Body of pancreas (tissue), 4 donors: Measurements from ENCODE around the gene ARL6IP4. TPM values are rescaled to one million over a fixed set of nuclear protein-coding genes. Genes with fewer than 3 reads are reported as not detected.

ENCODE experiments used
- ATAC-seq: fragments of 150-250 bp; one replicate; pipeline ENCODE4 v1.9.1; 2016
- DNase-seq, 4 donors: peaks; one replicate each; pipeline ENCODE4 v3.0.0-alpha.2; 2019
- H3K27ac ChIP-seq, 4 donors: fragments of 200-600 bp; sonication (generic); 1 replicate in 3 of 4; 2 replicates in 1 of 4; pipeline versions ENCODE4 v1.5.1 to v1.6.1; 2016 to 2019; ENCODE audit warnings: mild to moderate bottlenecking in 1 of 4, mixed read lengths in 1 of 4, moderate library complexity in 1 of 4
- H3K27me3 ChIP-seq, 2 donors: fragments of 200-600 bp; sonication (generic); one replicate each; pipeline ENCODE4 v1.6.0; 2016; ENCODE audit warnings: mild to moderate bottlenecking in 1 of 2
- H3K36me3 ChIP-seq, 2 donors: fragments of 200-600 bp; sonication (generic); replicated peaks in 1 of 2; 2 replicates each; pipeline ENCODE4 v1.5.1; 2016; ENCODE audit warnings: low read depth in 2 of 2; ENCODE audit not compliant: insufficient read depth in 1 of 2
- H3K4me1 ChIP-seq: fragments of 200-600 bp; sonication (generic); one replicate; pipeline ENCODE4 v1.6.0; 2016
- H3K4me3 ChIP-seq, 2 donors: fragments of 200-600 bp; sonication (generic); 1 replicate in 1 of 2; 2 replicates in 1 of 2; pipeline ENCODE4 v1.5.1; 2016 to 2019
- H3K9me3 ChIP-seq, 3 donors: fragments of 200-600 bp; sonication (generic); 1 replicate in 2 of 3; 2 replicates in 1 of 3; pipeline ENCODE4 v1.5.1; 2016
- CTCF ChIP-seq, 7 experiments: fragments of 450-650 bp in 4 of 7; fragments of 200-600 bp in 3 of 7; sonication (generic) in 3 of 7; IDR thresholded peaks; one replicate each; pipeline ENCODE4 v1.5.1; 2016 to 2019; ENCODE audit warnings: antibody characterized with exemption in 7 of 7
- POLR2A ChIP-seq, 3 donors: fragments of 450-650 bp; IDR thresholded peaks; one replicate each; pipeline ENCODE4 v1.6.1; 2016; ENCODE audit warnings: antibody characterized with exemption in 3 of 3, mild to moderate bottlenecking in 2 of 3
- WGBS, 2 donors: methylation state at CpG; one replicate each; pipeline ENCODE4 v1.1.5; 2017; 5-methylcytosine and 5-hydroxymethylcytosine counted together
- intact Hi-C: fragments of 100-400 bp; cut with DNase I; formaldehyde crosslinking; loops from one replicate; pipeline ENCODE4 v1.15.1; 2023
- total RNA-seq, 2 donors: library from RNA; depleted of rRNA; stranded (reverse); fragments of >200 nt; gene quantifications; one replicate each; pipeline ENCODE4 v1.1.0, GENCODE V29; 2016

The ARL6IP4 gene
- total RNA-seq, 2 donors from 2014 or later: 215 to 237 TPM

GRCh38 chr12:122990561-122990960 is 10.1 kb downstream of the ARL6IP4 start:
- intact Hi-C loops: no loop called here
- 85 to 86% methylated on average over 11 to 12 of the region's 13 CpGs for WGBS, 2 donors

GRCh38 chr12:122990961-122991622 is 10.6 kb downstream of the ARL6IP4 start:
- no peak for ATAC-seq
- Histone ChIP-seq H3K9me3 (no peaks in the 10 kb centered on the region), H3K36me3 (no peaks in the 10 kb centered on the region), H3K27me3 (no peaks in the 10 kb centered on the region), H3K4me1 (no peaks in the 10 kb centered on the region), H3K4me3 (no peak overlapping the region), H3K27ac (no peak overlapping the region)
- DNase-seq: no peak
- TF ChIP-seq POLR2A (IDR thresholded peaks at IDR 0.05): no peak
- no peak for TF ChIP-seq CTCF (IDR thresholded peaks at IDR 0.05)
- intact Hi-C loops: no loop called here
- 90 to 96% methylated on average over 5 to 12 of the region's 13 CpGs for WGBS, 2 donors

More at GRCh38 chr12:122990561-122990960, 10.1 kb downstream of the ARL6IP4 start:
- no peak overlapping the region for H3K27ac ChIP-seq
- H3K9me3 ChIP-seq: no peaks in the 10 kb centered on the region
- no peak for ATAC-seq
- no peak overlapping the region for H3K4me3 ChIP-seq
- H3K4me1 ChIP-seq: no peaks in the 10 kb centered on the region
- no peaks in the 10 kb centered on the region for H3K36me3 ChIP-seq
- no peak for DNase-seq
- no peaks in the 10 kb centered on the region for H3K27me3 ChIP-seq
- TF ChIP-seq CTCF (IDR thresholded peaks at IDR 0.05): no peak
- TF ChIP-seq POLR2A (IDR thresholded peaks at IDR 0.05): no peak

GRCh38 chr12:122991623-122992275 is 11.3 kb downstream of the ARL6IP4 start:
- no peaks in the 10 kb centered on the region for H3K36me3 ChIP-seq
- no peak overlapping the region for H3K27ac ChIP-seq
- TF ChIP-seq CTCF (IDR thresholded peaks at IDR 0.05) (no peak), POLR2A (IDR thresholded peaks at IDR 0.05) (no peak)
- no peaks in the 10 kb centered on the region for H3K27me3 ChIP-seq
- WGBS, 2 donors: 83 to 85% methylated on average over 20 to 27 of the region's 27 CpGs
- no peak overlapping the region for H3K4me3 ChIP-seq
- intact Hi-C loops: no loop called here
- H3K9me3 ChIP-seq: no peaks in the 10 kb centered on the region
- ATAC-seq (no peak), DNase-seq (no peak)
- H3K4me1 ChIP-seq: no peaks in the 10 kb centered on the region

GRCh38 chr12:122992386-122992785 is 11.9 kb downstream of the ARL6IP4 start:
- TF ChIP-seq POLR2A (IDR thresholded peaks at IDR 0.05): no peak
- TF ChIP-seq CTCF (IDR thresholded peaks at IDR 0.05): no peak
- H3K4me1 ChIP-seq: no peaks in the 10 kb centered on the region
- no peaks in the 10 kb centered on the region for H3K9me3 ChIP-seq
- H3K27me3 ChIP-seq: no peaks in the 10 kb centered on the region
- 80 to 84% methylated on average over 13 to 18 of the region's 19 CpGs for WGBS, 2 donors
- H3K27ac ChIP-seq: no peak overlapping the region
- ATAC-seq (no peak), DNase-seq (no peak)
- no peaks in the 10 kb centered on the region for H3K36me3 ChIP-seq
- H3K4me3 ChIP-seq: no peak overlapping the region
- intact Hi-C loops: no loop called here
